Stimulated activated CD4-positive, alpha-beta T cell treated with anti-CD3 and anti-CD28 coated beads, Interleukin-15, amount 100 ng/mL, for 1 hour (primary cell): ENCODE data around the gene MOG.
"Not testable (repeated sequence)": the region's sequence is repeated elsewhere in the genome, so short reads cannot be mapped to it uniquely, and the experiment has no call there.

Source experiments
- DNase-seq, 2 donors: peaks; one replicate each; pipeline ENCODE4 v3.0.0-alpha.2; 2020; ENCODE audit warnings: low read depth in 1 of 2, low spot score in 1 of 2

The MOG gene

DNA sequence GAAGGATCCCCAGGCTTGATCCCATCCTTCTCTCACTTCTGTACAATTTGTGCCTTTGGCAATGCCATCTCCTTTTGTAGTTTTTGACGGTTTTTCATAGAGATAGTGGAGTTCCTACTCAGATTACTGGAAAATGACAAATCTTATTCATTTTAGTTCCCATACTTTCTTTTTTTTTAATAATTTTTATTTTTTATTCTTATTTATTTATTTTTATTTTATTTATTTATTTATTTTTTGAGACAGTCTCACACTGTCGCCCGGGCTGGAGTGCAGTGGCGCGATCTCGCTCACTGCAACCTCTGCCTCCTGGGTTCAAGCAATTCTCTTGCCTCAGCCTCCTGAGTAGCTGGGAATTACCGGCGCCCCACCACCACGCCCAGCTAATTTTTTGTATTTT lies 19.6 kb upstream of the MOG start:
- no peak for DNase-seq

- DNase-seq, result no peak
Measured at GRCh38 chr6:29641430-29642148, 15.3 kb upstream of the MOG start.

GRCh38 chr6:29647927-29648642 lies 8.8 kb upstream of the MOG start:
- no peak for DNase-seq

- peak; percentile 90 to 91 for DNase-seq
Measured at GRCh38 chr6:29649701-29650673, 6.9 kb upstream of the MOG start.

GRCh38 chr6:29651413-29652197 lies 5.3 kb upstream of the MOG start:
- no peak for DNase-seq

DNA sequence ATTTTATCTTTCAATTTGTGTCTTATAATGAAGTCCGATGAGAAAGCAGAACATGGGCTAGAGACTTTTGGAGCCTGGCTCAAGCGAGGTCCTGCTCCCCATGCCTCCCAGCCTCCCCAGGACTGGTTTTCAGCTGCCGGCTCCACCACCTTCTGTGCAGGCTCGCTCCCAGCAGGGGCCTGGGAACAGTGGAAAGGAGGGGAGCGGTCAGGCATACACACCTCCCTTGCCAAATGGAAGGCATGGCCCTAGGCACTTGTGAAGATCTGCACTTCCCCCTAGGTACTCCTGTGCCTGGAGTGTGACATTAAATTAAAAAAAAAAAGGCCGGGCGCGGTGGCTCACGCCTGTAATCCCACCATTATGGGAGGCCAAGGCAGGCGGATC lies 4.7 kb upstream of the MOG start:
- DNase-seq, result no peak

DNA sequence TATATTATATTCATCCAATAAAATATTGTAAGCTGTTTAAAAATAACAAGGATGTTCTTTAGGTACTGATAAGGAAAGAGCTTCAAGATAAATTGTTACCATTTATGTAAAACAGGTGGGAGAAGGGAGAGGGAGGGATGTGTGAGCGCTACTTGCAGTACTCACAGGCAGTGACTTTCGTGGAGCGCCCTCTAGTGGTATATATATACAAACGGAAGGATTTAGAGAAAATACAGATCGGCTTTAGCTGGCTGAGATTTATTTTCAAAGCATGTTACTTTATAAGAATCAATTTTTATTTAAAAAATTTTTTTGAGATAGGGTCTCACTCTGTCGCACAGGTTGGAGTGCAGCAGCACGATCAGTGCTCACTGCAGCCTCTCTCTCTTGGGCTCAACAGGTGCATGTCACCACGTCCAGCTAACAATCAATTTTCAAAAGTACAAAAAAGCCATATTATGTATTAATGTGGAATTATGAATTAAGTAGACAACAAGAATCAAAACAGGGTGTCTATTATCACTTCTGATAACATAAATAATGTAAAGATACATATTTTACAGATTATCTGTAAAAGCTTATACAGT lies 3.3 kb upstream of the MOG start:
- no peak for DNase-seq

- DNase-seq, result no peak
Measured at GRCh38 chr6:29655658-29656057, 1.2 kb upstream of the MOG start.

GRCh38 chr6:29656157-29656556 lies 735 bp upstream of the MOG start:
- DNase-seq, result no peak

GRCh38 chr6:29661071-29661470 lies 4.2 kb downstream of the MOG start:
- no peak for DNase-seq

GRCh38 chr6:29661502-29662141 lies 4.7 kb downstream of the MOG start:
- not testable (repeated sequence) for DNase-seq

GRCh38 chr6:29663300-29664042 lies 6.6 kb downstream of the MOG start:
- no peak for DNase-seq

DNA sequence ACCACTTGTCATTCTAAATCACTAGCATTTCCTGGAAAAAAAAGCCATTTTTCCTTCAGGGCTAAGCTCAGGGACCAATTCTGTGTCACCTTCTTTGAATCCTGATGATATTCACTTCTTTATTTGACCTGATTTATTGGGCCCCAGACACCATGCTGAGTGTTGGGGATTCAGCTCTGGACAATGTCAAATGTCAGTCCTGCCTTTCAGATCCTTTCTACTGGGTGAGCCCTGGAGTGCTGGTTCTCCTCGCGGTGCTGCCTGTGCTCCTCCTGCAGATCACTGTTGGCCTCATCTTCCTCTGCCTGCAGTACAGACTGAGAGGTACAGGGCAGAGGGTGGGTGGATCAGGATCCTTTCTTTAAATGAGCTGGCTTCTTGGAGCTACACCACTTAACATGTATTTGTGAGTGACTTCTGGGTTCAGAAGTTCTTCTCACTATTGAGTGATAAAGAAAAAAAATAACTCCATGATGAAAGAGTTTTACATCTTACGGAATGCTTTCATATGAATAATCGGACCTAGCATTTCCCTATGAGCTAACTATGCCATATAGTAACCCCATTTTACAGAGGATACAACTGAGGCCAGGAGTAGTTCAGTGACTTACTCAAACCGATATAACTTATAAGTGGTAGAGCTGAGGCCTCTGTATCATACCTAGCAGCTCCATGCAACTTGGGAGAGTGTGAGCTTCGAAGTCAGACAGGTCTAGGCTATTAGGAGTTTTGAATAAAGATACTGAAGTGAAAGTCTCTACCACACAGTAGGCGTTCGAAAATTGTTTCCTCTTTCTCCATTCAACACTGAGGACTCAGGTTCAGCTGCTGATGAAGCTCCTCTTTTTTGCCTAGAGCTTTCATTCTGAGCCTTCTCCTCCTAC lies 9.3 kb downstream of the MOG start:
- DNase-seq, result no peak

- DNase-seq, result no peak
Measured at GRCh38 chr6:29666826-29667130, 9.9 kb downstream of the MOG start.

GRCh38 chr6:29667158-29667557 lies 10.3 kb downstream of the MOG start:
- DNase-seq, result no peak

GRCh38 chr6:29671026-29671425 lies 14.1 kb downstream of the MOG start:
- DNase-seq, result no peak

GRCh38 chr6:29672116-29672515 lies 15.2 kb downstream of the MOG start:
- DNase-seq, result not testable (repeated sequence)

- no peak for DNase-seq
Measured at GRCh38 chr6:29673161-29673560, 16.3 kb downstream of the MOG start.

DNA sequence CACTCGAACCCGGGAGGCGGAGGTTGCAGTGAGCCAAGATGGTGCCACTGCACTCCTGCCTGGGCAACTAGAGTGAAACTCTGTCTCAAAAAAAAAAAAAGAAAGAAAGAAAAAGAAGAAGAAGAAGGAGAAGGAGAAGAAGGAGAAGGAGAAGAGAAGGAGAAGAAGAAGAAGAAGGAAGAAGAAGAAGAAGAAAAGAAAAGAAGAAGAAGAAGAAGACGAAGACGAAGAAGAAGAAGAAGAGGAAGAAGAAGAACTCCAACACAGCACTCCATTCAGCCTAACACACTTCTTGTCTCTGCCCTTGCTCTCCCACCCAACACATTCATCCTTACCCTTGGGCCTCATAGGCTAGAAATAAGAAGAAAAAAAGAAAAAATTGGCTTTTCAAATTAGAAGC lies 17.1 kb downstream of the MOG start:
- DNase-seq, result no peak
